Kidney (tissue), 14 donors: ENCODE data around the gene HOXC6. TPM values are rescaled to one million over a fixed set of nuclear protein-coding genes. Genes with fewer than 3 reads are reported as not detected.

Experiments
- DNase-seq, 5 donors: peaks; one replicate each; pipeline ENCODE4 v3.0.0-alpha.2; 2013 to 2020
- FAIRE-seq: peaks from 2 replicates; lab custom pipeline; 2012; peaks lifted over from hg19 to GRCh38; lab: Jason Lieb, UNC
- H3K27ac ChIP-seq, 2 donors: one replicate each; pipeline ENCODE4 v1.7.0; 2013; ENCODE audit warnings: low read depth in 2 of 2, low read length in 2 of 2, inconsistent platforms in 1 of 2
- H3K27me3 ChIP-seq: one replicate; pipeline ENCODE4 v1.7.1; 2013; ENCODE audit warnings: low read length, inconsistent platforms; ENCODE audit not compliant: control insufficient read depth, insufficient read depth
- H3K36me3 ChIP-seq, 3 donors: one replicate each; pipeline versions ENCODE4 v1.7.0 to v1.7.1; 2013; ENCODE audit warnings: low read length in 3 of 3, control low read depth in 1 of 3, inconsistent platforms in 1 of 3; ENCODE audit not compliant: insufficient read depth in 3 of 3, control insufficient read depth in 2 of 3
- H3K4me1 ChIP-seq, 3 donors: one replicate each; pipeline versions ENCODE4 v1.7.0 to v1.7.1; 2013; ENCODE audit warnings: low read length in 3 of 3, inconsistent platforms in 1 of 3, low read depth in 1 of 3; ENCODE audit not compliant: control insufficient read depth in 2 of 3, insufficient read depth in 2 of 3
- H3K4me3 ChIP-seq, 3 donors: one replicate each; pipeline versions ENCODE4 v1.7.0 to v1.8.1; 2013; ENCODE audit warnings: low read length in 3 of 3, control low read depth in 1 of 3, inconsistent platforms in 1 of 3
- H3K9ac ChIP-seq, 3 donors: one replicate each; pipeline versions ENCODE4 v1.7.0 to v1.7.1; 2013; ENCODE audit warnings: low read length in 3 of 3, control low read depth in 1 of 3, inconsistent platforms in 1 of 3
- H3K9me3 ChIP-seq, 3 donors: one replicate each; pipeline versions ENCODE4 v1.7.0 to v1.7.1; 2013; ENCODE audit warnings: low read length in 3 of 3, control low read depth in 1 of 3, inconsistent platforms in 1 of 3; ENCODE audit not compliant: control insufficient read depth in 2 of 3, insufficient read depth in 1 of 3
- intact Hi-C: fragments of 100-400 bp; cut with DNase I; formaldehyde crosslinking; loops from one replicate; pipeline ENCODE4 v1.11.1; 2022
- polyA plus RNA-seq: library from polyadenylated mRNA; stranded (reverse); fragments of 350-450 nt; fragmentation: Illumina TruSeq; extraction: RNeasy Lipid Tissue Mini Kit (QIAGEN cat#74804); gene quantifications from one replicate; pipeline ENCODE4 v1.2.3, GENCODE V29; 2014; ENCODE audit warnings: low read depth, low replicate concordance; ENCODE audit not compliant: insufficient read depth
- total RNA-seq: library from RNA; stranded (reverse); fragmentation: NEBNext Ultra II Directional; extraction: Animal tissue kit (Norgen Biotek cat#: 25700); gene quantifications from one replicate; pipeline ENCODE4 v1.2.1, GENCODE V29; 2021
- TF ChIP-seq, protein P1 (sequence below): IDR thresholded peaks from 3 replicates; pipeline ENCODE4 v1.5.1; 2012; ENCODE audit warnings: mild to moderate bottlenecking, moderate library complexity, borderline replicate concordance; ENCODE audit not compliant: insufficient read depth; ENCODE audit errors: extremely low read depth
- donor health status: control.
- donor health status: control.
- donor health status: control.
- donor health status: control.
- donor health status: control.
- donor health status: DM: yes; HTN: yes; CAD: no.
- donor health status: Normal renal cell carcinoma (clear cell type).

HOXC6 gene
- total and polyA plus RNA-seq, 2 donors from 2014 or later, result 11.4 to 22.0 TPM

DNA sequence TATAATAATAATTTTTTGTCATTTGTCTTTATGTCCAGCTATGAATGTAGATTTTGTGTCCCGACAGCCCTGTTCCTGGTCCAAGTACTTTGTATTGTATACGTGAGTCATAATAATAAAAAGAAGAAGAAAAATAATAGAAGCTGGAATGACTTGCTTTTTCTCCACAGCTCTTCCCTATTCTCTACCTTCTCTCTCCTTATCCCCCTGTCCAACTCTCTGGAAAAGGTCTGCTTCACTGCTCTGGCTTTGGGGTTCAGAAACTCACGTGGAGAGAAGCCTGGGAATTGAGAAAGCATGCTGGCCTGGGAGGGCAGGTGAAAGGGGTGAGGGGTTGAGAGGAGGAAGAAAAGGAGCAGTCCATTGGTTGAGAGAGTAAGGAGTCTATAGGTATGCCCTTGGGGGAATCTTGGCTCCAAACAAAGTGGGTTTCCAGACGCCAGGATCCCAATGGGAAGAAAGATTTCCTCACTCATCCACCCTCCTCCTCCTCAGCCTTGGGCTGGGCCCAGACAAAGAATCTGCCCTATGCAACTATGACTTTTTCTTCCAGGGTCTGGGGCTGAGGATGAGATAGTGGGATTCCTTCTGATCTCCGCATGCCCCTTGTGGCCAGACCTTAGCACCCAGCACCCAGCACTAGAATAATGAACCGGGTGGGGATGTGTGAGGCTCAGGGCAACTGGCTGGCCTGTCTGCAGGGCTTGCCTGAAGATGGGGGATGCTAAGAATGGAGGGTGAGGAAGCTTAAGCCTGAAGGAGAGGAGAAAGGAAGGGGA is 15.4 kb upstream of the HOXC6 start:
- Histone ChIP-seq H3K4me3 (no peak overlapping the region), H3K27ac (peak overlapping the region; percentile 9 to 47), H3K27me3 (no peaks in the 10 kb centered on the region), H3K9me3 (no peaks in the 10 kb centered on the region), H3K36me3 (no peaks in the 10 kb centered on the region), H3K4me1 (peaks cover 0 to 26% (median 12%) of the 10 kb centered on the region in 3 donors), H3K9ac (no peak overlapping the region)
- DNase-seq (peak in 1 of 5 donors; percentile 39), FAIRE-seq (no peak)
- TF ChIP-seq, protein P1, sequence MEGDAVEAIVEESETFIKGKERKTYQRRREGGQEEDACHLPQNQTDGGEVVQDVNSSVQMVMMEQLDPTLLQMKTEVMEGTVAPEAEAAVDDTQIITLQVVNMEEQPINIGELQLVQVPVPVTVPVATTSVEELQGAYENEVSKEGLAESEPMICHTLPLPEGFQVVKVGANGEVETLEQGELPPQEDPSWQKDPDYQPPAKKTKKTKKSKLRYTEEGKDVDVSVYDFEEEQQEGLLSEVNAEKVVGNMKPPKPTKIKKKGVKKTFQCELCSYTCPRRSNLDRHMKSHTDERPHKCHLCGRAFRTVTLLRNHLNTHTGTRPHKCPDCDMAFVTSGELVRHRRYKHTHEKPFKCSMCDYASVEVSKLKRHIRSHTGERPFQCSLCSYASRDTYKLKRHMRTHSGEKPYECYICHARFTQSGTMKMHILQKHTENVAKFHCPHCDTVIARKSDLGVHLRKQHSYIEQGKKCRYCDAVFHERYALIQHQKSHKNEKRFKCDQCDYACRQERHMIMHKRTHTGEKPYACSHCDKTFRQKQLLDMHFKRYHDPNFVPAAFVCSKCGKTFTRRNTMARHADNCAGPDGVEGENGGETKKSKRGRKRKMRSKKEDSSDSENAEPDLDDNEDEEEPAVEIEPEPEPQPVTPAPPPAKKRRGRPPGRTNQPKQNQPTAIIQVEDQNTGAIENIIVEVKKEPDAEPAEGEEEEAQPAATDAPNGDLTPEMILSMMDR, result no peak
- intact Hi-C loops, result loop anchor here (5.0 kb wide), 1 partner anchor 184 kb away; no protein-coding TSS in a partner anchor

DNA sequence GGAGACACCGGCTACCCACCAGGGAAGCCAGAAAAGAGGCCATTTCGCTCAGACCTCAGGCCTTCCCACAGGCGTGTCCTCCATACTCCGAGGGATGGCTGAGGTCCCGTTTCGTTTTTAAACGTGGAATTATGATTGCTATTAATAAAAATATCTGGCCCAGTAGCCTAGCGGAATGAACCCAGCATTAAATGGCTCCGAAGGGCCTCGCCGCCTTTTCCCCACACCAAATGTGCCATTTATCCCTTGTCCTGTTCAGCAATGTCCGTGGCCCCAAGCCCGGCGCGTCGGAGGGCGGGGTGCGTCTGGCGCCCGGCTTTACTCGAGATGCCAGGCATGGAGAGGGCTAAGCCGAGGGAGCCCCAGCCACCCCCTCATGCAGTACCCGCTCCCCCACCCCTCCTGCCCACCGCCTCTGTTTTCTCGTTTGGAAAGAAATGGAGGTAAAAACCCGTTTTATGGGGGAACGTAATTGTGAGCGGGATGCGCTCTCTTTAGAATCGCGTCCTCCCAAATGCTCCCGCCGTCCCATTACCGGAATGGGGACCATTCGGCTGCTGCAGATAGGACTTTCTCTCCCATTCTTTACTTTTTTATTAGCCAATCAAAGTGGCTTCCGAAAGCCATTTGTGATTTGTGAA is 13.7 kb upstream of the HOXC6 start:
- H3K4me1 ChIP-seq, result peaks cover 0 to 20% (median 10%) of the 10 kb centered on the region in 3 donors
- peak in 1 of 5 donors; percentile 71 for DNase-seq
- H3K36me3 ChIP-seq, result no peaks in the 10 kb centered on the region
- FAIRE-seq, result no peak
- H3K27me3 ChIP-seq, result no peaks in the 10 kb centered on the region
- peak overlapping the region; percentile 57 to 90 for H3K27ac ChIP-seq
- H3K9me3 ChIP-seq, result no peaks in the 10 kb centered on the region
- intact Hi-C loops, result loop anchor here (5.0 kb wide), 1 partner anchor 183 kb away; no protein-coding TSS in a partner anchor
- peak overlapping the region in 1 of 3 donors; percentile 13 for H3K9ac ChIP-seq
- peak overlapping the region in 1 of 3 donors; percentile 51 for H3K4me3 ChIP-seq
- TF ChIP-seq, protein P1, result no peak

DNA sequence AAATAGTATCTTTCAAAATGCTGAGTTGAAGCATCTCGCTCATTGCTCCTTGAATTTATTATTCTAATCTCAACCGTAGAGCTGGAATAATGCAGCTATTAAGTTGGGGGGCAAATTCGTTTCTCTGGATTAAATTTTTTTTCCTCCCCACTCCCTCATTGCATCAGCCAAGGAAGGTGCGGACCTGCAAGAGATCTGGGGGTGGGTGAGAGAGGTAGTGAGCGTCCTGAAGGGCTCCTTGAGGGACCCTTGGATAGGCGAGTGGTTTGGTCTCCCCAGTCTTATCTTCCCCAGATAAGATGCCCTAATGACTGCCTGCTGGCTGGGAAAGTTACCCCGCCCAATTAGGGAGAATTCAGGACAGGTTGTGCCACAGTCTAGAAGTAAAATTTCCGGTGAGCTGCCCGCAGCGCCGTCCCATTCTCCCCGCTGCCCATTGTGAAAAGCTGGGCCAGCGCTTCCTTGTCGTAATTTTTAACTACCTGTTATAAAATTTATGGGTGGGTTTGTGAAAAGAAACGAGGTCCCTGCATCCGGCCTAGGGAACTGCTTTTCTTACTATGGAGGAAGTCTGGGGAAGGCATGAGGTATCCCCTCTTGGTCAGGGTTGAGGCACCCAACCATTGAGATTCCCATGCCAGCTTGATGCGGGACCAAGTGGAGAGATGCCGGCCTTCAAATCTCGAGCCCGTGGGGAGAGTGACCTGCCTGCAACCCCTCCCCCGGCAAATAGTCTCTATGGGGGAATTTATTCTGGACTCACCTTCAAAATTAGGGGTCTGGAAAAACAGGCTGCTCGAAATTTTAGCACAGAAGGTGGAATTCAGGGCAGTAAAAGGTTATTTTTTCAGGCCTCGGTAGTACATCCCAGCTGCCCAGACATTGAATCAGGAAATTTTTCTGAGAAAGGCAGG is 13.0 kb upstream of the HOXC6 start:
- TF ChIP-seq, protein P1, result no peak
- no peaks in the 10 kb centered on the region for H3K9me3 ChIP-seq
- peaks cover 0 to 22% (median 12%) of the 10 kb centered on the region in 3 donors for H3K4me1 ChIP-seq
- H3K9ac ChIP-seq, result no peak overlapping the region
- DNase-seq, result peak in 1 of 5 donors; percentile 31
- intact Hi-C loops, result no loop called here
- H3K27ac ChIP-seq, result peak overlapping the region in 1 of 2 donors; percentile 38
- H3K36me3 ChIP-seq, result no peaks in the 10 kb centered on the region
- H3K4me3 ChIP-seq, result peak overlapping the region in 1 of 3 donors; percentile 51
- FAIRE-seq, result no peak
- H3K27me3 ChIP-seq, result no peaks in the 10 kb centered on the region
